ENCODE measurements around the gene P4HA2.

- TF ChIP-seq, protein P1, sequence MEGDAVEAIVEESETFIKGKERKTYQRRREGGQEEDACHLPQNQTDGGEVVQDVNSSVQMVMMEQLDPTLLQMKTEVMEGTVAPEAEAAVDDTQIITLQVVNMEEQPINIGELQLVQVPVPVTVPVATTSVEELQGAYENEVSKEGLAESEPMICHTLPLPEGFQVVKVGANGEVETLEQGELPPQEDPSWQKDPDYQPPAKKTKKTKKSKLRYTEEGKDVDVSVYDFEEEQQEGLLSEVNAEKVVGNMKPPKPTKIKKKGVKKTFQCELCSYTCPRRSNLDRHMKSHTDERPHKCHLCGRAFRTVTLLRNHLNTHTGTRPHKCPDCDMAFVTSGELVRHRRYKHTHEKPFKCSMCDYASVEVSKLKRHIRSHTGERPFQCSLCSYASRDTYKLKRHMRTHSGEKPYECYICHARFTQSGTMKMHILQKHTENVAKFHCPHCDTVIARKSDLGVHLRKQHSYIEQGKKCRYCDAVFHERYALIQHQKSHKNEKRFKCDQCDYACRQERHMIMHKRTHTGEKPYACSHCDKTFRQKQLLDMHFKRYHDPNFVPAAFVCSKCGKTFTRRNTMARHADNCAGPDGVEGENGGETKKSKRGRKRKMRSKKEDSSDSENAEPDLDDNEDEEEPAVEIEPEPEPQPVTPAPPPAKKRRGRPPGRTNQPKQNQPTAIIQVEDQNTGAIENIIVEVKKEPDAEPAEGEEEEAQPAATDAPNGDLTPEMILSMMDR (IDR thresholded peaks at IDR 0.05): no peak
- no peak for TF ChIP-seq ELF4 (CRISPR knock-in tag; IDR thresholded peaks at IDR 0.05; ENCODE audit: low read depth)
- no peak for TF ChIP-seq FOXK1 (CRISPR knock-in tag; IDR thresholded peaks at IDR 0.05)
- TF ChIP-seq ZNF263 (CRISPR knock-in tag; IDR thresholded peaks at IDR 0.05; ENCODE audit: low read depth): no peak
- TF ChIP-seq NFYB (CRISPR knock-in tag; conservative IDR thresholded peaks at IDR 0.05; ENCODE audit: low read depth): no peak
- TF ChIP-seq E2F1 (CRISPR knock-in tag; IDR thresholded peaks at IDR 0.05): no peak
- TF ChIP-seq CREM (CRISPR knock-in tag; IDR thresholded peaks at IDR 0.05): no peak
These were observed 31.9 kb downstream of the P4HA2 start for GRCh38 chr5:132195727-132196126.

Data from WTC11 (cell line).